ENCODE results near the gene CST1.

The CST1 gene

DNA sequence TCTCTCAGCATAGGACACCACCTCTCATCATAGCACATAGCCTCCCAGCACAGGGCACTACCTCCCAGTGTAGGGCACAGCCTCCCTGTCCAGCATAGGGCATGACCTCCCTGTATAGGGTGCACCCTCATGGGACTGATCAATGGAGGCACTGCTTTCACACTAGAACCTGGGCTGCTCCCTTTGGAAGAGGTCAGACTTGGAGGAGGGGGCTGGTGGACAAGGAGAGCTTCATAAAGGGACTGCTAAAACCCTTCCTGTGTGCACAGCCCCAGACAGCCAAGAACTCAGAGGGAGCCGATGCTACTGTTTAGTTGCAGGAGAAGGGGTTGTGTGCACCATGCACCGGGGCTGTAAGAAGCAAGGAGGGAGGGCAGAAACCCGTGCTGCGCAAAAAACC lies 40.0 kb downstream of the CST1 start:
- no peak for DNase-seq (ENCODE audit: low read depth, low spot score)

DNA sequence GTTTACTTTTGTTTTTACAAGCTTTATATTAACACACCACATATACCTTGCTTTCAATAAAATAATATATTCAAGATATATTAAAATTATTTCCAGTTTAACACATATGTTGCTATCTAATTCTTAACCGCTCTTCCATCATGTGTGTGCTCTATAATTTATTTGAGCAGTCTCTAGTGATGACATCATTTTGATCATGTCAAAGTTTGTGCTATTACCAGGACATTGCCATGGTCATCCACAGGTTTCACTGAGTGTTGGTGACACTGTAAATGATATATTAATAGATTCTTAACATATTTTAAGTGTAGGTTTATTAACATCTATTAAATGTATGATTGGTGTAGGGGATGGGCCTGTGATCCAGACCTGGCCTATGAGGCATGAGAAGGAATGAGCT lies 44.8 kb downstream of the CST1 start:
- no peak for DNase-seq (ENCODE audit: low read depth, low spot score)

DNA sequence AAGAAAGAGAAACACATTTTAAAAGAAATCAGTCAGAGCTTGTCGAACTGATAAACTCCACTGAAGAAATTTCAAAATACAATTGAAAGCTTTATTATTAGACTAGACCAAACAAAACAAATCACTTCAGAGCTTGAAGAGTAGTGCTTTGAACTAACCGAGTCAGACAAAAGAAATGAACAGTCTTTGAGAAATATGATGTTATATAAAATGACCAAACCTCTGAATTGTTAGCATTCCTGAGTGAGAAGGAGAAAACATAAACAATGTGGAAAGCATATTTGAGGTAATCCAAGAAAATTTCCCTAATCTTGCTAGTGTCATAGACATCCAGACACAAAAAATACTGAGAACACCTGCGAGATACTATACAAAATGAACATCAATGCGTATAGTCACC lies 48.7 kb downstream of the CST1 start:
- DNase-seq (ENCODE audit: low read depth, low spot score) = no peak

DNA sequence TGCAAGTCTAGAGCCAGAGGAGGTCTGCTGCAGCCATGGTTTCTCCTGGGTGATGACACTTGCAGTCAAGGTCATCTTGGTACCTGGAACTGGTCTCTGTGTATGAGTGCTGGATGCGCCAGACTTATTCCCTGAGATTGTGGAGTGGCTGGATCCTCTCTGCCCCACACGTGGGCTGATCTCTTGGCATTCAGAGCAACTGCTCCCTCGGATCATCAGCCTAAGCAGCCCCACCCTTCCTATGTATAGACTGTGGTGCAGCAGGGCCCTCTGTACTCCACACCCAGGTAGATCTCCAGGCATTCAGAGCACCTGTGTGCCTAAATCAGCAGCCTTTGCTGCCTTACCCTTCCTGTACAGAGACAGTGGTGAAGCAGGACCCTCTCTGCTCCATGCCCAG lies 49.8 kb downstream of the CST1 start:
- no peak for DNase-seq (ENCODE audit: low read depth, low spot score)

DNA sequence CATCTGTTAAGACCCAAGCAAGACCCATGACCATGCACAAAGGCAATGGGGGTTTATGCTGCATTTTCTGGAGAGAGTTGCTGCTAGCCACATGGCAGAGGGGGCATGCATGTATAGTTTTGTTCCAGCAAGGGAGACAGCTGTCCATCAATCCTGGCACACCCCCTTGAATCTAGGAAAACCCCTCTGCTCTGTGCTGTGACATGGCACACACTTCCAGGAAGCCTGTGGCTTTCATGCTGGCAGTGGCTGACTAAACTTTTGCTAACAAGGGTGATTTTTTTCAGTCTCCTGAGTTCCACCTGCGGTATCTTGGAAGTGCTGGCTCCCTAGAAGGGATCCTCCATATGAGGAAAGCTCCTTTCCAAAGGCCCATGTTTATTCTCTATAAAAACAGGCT lies 52.8 kb downstream of the CST1 start:
- no peak for DNase-seq (ENCODE audit: low read depth, low spot score)

All from brain pericyte (primary cell).